GM21526 (cell line): ENCODE results near the gene CEACAM16.
"Not testable (repeated sequence)": the region's sequence is repeated elsewhere in the genome, so short reads cannot be mapped to it uniquely, and the experiment has no call there.

Experiments used
- ATAC-seq: cut with Tn5 transposase; IDR thresholded peaks from one replicate; pipeline ENCODE4 v1.9.1; 2021; ENCODE audit warnings: moderate library complexity; ENCODE audit not compliant: unreplicated experiment, low FRiP score

The CEACAM16 gene

DNA sequence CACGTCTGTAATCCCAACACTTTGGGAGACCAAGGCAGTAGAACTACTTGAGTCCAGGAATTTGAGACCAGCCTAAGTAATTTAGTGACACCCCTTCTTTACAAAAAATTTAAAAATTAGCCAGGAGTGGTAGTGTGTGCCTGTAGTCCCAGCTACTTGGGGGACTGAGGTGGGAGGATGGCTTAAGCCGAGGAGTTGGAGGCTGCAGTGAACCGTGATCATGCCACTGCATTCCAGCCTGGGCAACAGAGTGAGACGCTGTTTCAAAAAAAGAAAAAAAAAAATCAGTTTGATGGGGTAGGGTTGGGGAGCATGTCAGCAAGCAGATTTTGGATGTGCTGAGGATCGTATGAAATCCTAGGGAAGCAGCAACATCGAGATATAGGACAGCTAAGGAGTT is 23.4 kb upstream of the CEACAM16 start:
- ATAC-seq: no peak

DNA sequence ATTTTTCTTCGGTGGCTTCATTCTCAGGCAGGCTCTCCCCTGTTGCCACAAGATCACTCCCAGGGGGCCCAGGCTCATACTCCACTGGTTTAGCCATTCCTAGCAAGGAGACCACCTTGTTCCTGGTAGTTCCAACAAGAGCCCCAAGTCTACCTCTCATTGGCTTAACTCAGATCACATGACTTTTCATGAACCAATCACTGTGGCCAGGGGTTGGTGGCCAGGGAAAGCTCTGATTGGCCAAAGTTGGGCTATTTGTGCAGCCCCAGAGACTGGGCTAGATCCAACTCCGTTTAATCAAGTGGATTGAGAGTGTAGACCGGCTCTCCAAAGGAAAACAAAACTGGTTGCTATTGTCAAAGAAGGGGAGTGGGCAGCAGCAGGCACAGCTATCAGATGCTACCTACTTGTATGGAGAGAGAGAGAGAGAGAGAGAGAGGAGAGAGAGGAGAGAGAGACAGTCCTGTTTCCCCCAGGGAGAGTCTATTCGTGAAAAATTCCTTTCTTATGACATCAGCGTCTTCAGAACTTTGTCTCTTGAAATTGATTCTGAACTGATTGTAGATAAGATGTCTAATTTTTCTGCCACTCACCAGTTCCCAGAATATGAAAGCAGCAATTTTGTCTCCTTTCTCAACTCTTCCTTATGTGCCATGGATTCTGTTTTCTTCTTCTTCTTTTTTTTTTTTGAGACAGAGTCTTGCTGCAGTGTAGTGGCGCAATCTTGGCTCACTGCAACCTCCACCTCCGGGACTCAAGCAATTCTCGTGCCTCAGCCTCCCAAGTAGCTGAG is 21.7 kb upstream of the CEACAM16 start:
- ATAC-seq: no peak

DNA sequence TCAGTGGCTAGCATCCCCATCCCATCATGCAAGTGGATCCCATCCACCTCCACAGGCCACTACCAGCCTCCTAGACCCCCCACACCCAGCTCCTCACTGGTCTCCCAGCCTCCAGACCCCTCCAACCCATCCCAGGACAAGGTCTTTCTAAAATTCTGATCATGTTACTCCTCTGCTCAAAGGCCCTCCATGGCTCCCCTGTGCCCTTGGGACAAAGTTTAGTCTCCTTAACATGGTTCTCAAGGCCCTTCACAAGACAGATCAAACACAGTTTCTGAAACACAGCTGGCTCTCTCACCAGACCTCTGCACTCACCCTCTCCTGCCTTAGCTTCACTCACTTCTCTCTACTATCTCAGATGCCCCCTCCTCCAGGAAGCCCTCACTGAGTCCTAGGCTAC is 18.4 kb upstream of the CEACAM16 start:
- ATAC-seq: no peak

DNA sequence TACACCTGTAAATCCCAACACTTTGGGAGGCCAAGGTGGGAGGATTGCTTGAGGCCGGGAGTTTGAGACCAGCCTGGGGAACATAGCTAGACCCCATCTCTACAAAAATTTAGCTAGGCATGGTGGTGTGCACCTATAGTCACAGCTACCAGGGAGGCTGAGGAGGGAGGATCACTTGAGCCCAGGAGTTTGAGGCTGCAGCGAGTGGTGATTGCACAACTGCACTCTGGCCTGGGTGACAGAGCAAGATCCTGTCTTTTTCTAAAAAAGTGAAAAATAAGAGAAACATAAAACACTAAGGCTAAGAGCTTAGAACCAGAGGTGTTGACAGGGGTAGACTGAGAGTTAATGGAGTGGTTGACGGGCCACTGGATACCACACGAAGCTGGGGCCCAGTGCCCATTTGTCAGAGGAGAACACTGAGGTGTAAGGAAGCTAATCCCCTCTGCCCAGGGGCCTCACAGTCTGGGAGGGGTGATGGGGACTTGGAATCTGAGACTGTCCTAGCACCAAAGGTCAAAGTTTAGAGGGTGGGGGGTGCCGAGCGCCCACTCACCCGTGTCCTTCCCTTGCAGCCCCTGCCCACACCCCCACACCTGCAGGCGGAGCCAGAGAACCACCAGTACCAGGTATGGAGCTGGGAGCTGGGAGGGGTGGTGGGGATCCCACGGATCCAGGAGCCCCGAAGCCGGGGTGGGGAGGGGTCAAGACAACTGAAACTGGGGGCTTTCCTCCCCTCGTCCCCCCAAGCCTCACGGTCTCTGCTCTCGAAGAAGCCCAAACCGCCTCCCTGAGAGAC is 16.8 kb upstream of the CEACAM16 start:
- no peak for ATAC-seq

DNA sequence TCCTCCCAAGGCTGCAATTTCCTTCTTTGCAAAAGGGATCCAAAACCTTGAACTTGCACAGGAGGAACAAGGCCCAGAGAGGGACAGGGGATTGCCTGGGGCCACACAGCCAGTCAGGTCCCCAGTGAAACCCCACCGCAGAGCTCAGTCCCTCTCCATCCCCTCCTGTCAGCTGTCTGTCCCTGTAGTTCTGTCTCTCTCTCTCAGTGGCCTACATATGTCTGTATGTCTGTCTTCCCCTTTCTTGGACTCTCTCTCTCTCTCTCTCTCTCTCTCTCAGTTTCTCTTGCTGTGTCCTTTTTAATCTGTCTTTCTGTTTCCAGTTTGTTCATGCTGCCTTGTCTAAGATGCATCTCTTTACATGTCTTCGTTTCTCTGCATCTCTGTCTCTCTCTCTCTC is 16.1 kb upstream of the CEACAM16 start:
- no peak for ATAC-seq

DNA sequence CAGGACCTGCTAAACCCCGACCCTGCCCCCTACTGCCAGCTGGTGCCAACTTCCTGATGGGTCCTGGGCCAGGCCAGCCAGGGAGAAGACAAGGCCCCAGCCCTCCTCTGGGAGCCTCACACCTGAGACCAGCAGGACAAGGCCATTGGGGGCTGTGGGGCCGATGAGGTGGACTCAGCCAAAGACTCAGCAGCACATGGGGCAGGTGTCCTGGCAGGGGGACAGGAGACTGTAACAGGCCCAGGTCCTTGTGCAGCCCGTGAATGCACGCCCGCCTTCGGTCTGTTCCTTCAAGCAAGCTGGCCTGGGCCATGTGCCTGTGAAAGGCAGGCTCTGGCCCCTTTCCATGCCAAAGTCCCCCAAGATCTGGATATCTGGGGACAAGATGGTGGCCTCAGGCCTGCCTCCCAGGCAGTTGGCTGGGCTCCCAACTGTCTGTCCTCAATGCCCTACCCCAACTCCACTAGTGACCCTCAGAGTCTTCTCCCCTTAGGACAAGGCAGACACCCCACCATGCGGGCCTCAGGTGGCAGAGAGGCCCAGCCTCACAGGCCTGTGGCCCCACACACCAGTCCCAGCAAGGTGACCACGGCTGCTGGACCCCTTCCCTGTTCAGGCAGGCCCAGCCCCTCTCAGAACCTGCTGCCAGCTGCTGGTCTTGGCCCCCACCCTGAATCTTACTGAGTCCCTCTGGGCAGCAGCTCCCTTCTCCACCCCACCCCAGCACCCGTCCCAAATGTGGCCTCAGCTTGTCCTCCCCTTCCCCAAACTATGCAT is 15.3 kb upstream of the CEACAM16 start:
- ATAC-seq: no peak

DNA sequence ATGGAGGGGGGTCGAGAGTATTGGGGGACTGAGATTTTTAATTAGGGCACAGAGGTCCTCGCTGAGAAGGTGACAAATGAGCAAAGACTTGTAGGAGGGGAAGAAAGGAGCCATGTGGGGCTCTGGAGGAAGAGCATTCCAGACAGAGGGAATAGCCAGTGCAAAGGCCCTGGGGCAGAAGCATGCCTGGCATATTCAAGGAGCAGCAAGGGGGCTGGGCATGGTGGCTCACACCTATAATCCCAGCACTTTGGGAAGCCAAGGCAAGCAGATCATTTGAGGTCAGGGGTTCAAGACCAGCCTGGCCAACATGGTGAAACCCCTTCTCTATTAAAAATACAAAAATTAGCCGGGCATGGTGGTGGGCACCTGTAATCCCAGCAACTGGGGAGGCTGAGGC is 14.6 kb upstream of the CEACAM16 start:
- ATAC-seq: not testable (repeated sequence)

DNA sequence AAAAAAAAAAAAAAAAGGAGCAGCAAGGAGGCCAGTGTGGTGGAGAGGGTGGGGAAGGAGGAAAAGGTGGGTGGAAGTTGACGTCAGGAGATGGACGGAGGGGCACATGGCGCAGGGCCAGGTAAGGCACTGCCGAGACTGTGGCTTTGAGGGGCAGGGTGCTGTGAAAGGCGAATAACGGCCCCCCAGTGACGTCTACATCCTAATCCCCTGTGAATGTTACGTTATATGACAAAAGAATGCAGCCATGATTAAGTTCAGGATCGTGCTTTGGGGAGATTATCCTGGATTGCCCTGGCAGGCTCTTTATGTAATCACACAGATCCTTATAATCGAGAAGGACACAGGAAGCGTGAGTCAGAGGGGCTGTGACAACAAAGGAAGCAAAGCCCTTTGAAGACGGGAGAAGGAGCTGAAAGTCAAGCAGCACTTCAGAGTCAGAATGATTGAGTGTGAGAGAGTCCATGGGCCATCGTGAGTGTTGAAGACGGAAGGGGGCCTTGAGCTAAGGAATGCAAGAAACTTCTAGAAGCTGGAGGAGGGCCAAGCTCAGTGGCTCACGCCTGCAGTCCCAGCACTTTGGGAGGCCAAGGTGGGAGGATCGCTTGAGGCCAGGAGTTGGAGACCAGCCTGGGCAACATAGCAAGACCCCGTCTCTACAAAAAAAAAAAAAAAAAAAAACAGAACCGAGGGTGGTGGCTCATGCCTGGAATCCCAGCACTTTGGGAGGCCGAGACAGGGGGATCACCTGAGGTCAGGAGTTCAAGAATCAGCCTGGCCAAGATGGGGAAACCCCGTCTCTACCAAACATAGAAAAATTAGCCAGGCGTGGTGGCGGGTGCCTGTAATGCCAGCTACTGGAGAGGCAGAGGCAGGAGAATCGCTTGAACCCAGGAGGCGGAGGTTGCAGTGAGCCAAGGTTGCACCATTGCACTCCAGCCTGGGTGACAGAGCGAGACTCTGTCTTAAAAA is 13.8 kb upstream of the CEACAM16 start:
- no peak for ATAC-seq

DNA sequence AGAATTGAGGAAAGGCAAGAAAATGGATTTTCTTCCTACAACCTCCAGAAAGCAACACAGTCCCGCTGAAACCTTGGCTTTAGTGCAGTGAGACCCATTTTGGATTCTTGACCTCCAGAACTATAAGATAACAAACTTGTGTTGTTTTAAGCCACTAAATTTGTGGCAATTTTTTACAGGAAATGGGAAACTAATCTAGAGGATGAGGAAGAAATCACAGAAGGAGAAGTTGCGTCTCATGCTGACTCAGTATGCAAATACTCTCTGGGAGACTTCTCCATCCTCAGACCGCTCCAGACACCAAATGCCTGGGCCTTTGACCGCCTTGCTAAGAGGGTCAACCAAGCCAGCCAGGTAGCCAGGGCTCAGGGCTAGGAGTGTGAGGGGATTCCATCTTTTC is 13.1 kb upstream of the CEACAM16 start:
- no peak for ATAC-seq

DNA sequence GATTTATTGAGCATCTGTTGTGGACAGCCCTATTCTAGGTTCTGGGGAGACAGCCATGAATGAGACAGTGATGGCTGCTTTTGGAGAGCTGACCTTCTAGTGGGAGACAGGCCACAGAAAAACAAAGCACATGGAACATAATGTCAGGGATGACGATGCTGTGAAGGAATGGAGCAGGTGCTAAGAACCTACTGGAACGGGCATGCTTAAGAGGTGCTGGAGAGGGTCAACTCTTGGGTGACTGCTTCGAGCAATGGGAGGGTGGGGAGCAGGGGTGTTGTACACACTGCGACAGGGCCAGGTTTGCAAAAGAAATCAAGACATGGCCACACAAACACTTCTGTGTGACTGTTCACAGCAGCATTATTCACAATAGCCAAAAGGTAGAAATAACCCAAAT is 12.1 kb upstream of the CEACAM16 start:
- ATAC-seq: no peak

DNA sequence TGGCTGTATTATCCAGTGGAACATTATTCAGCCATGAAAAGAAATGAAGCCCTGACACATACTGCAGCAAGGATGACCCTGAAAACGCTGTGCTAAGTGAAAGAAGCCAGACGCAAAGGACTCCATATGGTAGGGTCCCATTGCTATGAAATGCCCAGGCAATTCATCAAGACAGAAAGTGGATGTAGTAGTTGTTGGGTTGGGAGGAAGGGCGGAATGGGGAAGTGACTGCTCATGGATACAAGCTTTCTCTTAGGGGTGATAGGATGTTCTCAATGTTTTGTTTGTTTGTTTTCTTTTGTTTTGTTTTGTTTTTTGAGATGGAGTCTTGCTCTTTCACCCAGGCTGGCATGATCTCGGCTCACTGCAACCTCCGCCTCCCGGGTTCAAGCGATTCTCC is 11.1 kb upstream of the CEACAM16 start:
- ATAC-seq: no peak

DNA sequence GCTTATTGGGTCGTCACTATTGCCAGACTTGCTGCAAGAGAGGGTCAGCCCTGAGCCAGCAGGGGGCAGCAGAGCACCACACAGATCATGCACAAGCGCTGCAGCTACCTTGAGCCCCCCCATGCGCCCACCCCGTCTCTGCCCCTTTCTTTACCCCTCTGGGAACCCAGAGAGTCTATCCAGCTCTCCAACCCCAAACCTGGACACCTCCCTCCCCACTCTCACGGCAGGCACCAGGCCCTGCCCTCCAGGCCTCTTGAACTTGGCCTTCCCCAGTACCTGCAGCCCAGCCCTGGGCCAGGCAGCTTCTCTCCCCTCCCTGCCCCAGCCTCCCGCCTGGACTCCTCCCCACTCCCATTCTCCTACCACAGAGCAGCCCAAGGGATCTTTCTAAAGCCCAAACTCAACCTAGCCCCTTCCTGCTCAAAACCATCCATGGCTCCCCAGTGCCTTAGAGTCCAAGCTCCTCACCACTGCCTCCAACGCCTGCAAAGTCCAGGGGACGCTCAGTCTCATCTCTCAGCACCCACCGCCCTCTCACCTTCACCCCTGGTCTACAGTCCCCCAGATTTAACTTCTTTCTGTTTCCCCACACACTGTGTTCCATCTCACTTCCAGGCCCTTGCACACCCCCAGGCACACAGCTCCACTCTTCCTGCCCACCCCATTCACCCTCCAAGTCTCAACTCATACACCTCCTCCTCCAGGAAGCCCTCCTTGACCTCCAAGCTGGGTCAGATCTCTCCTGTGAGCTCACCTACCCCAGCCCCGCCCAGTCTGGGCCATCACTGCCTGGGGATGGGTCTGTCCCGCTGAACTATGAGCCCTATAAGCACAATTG is 9.4 kb upstream of the CEACAM16 start:
- ATAC-seq: no peak

DNA sequence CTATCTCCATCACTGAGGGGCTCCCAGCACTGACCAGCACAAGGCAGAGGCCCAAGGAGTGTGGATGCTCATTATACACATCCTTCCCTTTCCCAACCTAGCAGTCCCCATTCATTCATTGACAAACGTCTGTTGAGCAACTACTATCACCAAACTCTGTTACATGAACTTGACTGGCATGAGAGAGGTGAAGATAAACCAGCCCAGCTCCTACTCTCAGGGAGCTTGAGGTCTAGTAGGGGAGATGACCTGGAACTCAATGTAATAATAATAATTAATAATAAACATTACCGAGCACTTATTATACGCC is 8.9 kb upstream of the CEACAM16 start:
- ATAC-seq: no peak

DNA sequence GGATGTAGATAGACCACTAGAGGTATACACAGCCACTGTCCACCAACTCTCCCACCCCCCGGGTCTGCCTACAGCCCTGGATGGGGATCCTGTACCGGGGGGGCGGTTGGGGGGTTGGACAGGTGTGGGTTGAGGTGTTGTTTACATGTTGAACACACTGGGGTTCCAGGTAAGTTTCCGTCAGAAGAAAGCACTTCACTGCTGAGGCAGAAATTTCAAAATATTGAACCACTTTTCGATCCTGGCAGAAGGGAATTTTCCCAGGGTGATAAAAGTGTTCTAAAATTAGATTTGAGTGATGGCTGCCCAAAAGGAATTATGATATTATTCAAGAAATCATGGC is 6.6 kb upstream of the CEACAM16 start:
- no peak for ATAC-seq

DNA sequence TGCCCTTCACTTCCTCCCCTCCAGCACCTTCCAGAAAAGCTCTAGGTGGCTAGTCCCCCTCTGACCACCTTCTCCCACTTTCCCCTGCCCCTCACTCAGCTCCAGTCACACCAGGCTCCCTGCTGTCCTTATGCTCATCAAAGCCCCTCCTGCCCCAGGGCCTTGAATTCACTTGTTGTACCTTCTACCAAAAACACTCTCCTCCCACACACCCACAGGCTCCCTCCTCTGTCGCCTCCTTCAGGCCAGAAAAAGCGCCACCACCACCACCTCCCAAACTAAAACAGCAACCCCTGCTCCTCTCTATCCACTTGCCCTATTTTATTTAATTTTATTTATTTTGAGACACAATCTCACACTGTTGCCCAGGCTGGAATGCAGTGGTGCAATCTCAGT is 4.8 kb upstream of the CEACAM16 start:
- ATAC-seq: no peak

DNA sequence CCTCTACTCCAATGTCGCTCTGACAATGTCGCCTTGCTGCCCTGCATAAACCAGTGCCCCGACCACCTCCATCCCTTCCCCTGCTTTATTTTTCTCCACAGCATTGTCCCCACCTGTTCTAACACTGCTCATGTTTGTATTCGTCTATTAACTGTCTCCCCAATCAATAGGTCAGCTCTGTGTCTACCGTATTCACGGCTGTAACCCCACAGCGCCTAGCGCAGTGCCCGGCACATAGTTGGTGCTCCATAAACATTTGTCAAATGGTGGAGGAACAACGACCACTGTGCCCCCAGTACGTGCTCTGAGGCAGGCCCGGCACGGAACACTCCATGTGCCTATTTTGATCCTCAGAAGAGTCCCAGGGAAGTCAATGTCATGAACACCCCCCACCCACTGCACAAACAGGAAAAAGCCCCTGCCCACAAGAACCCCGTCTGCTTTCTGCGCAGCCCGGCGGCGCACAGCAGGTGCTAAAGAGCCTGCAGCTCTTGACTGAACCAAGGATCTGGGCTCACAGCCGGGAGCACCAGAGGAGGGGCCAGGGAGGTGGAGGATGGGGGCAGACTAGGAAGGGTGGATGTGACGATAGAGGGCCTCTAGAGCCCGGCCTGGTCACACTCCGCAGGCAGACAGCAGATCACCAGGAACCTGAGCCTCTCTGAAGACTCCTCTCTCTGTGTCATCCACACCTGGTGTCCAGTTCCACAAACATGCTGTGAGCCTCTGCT is 1.8 kb upstream of the CEACAM16 start:
- no peak for ATAC-seq

DNA sequence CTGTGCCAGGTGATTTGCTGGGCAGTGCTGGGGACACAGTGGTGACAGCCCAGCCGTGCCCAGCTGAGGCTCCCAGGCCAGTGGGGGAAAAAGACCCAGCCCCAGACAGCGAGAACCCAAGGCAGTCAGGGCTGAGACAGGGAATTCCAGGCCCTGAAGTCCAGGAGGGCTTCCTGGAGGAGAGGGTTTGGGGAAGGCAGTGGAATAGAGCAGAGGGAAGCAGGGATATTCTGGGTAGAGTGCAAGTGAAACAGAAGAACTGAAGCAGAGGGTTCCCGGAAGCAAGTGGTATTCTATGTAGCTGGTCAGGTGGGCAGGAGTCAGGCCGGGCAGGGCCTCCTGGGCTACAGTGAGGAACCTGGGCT is 1.3 kb upstream of the CEACAM16 start:
- no peak for ATAC-seq

DNA sequence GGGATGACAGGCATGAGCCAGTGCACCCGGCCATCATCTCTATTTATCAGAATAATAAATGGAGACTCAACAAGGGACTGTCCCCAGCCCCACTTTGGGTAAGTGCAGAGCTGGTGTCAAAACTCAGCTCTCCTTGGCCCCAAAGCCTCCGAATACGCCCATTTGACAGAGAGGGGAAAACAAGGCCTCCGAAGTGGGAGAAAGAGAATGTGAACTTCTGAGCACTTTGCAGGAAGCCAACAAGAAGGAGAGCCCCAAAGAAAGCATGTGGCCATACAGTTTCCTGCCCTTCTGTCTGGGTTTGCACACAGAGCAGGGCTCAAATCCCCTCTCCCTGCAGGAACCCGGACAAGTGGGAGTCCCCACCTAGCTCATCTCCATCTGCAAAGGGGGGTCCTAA is 1.6 kb downstream of the CEACAM16 start:
- no peak for ATAC-seq

DNA sequence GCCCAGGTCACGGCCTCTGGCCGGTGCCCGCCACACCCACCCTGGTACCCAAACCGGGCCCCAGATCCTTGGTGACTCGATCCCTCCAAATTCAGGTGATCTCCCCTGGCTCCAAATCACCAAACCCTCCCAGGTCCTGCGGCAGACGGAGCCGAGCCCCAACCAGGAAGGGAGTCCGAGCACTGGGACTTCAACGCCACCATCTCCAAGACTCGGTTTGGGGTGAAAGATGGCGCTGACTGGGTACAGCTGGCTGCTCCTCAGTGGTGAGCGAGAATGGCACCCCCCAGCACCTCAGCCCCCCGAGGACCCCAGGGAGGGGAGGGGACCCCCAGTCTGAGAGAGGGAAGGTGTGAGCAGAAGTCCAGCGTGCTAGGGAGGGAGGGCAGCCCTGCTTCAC is 2.3 kb downstream of the CEACAM16 start:
- no peak for ATAC-seq
